ENCODE measurements around the gene PLEK2. TPM values are rescaled to one million over a fixed set of nuclear protein-coding genes. Genes with fewer than 3 reads are reported as not detected.

Gene PLEK2
- total RNA-seq, 1 donor from 2014 or later = 0.53 TPM

- Histone ChIP-seq H3K4me1 (no peaks in the 10 kb centered on the region), H3K27me3 (no peaks in the 10 kb centered on the region), H3K9me3 (no peaks in the 10 kb centered on the region), H3K27ac (no peak overlapping the region), H3K4me3 (no peak overlapping the region), H3K36me3 (no peaks in the 10 kb centered on the region)
- no peak for DNase-seq (ENCODE audit: low spot score in 2 of 2)
- no peak for TF ChIP-seq CTCF (IDR thresholded peaks at IDR 0.05)
- intact Hi-C loops (cut with DNase I) = no loop called here
Observed at GRCh38 chr14:67436006-67436866, 24.3 kb upstream of the PLEK2 start.

- no peaks in the 10 kb centered on the region for H3K9me3 ChIP-seq
- H3K27me3 ChIP-seq = no peaks in the 10 kb centered on the region
- no peak overlapping the region for H3K27ac ChIP-seq
- H3K36me3 ChIP-seq = no peaks in the 10 kb centered on the region
- H3K4me3 ChIP-seq = no peak overlapping the region
- intact Hi-C loops (cut with DNase I) = no loop called here
- no peaks in the 10 kb centered on the region for H3K4me1 ChIP-seq
- no peak for DNase-seq (ENCODE audit: low spot score in 2 of 2)
- TF ChIP-seq CTCF (IDR thresholded peaks at IDR 0.05) = no peak
Observed at GRCh38 chr14:67435603-67436002, 23.6 kb upstream of the PLEK2 start.

- Histone ChIP-seq H3K4me1 (no peaks in the 10 kb centered on the region), H3K27me3 (no peaks in the 10 kb centered on the region), H3K27ac (no peak overlapping the region), H3K4me3 (no peak overlapping the region), H3K9me3 (no peaks in the 10 kb centered on the region), H3K36me3 (no peaks in the 10 kb centered on the region)
- DNase-seq (ENCODE audit: low spot score in 2 of 2) = no peak
- intact Hi-C loops (cut with DNase I) = no loop called here
- TF ChIP-seq CTCF (IDR thresholded peaks at IDR 0.05) = no peak
Observed at GRCh38 chr14:67432050-67432564, 20.1 kb upstream of the PLEK2 start.

GRCh38 chr14:67429510-67430205 lies 17.7 kb upstream of the PLEK2 start:
- intact Hi-C loops (cut with DNase I) = loop anchor here (5.0 kb wide), 1 partner anchor 273 kb away; the partner anchor contains the start of gene RDH12
- Histone ChIP-seq H3K36me3 (no peaks in the 10 kb centered on the region), H3K4me3 (no peak overlapping the region), H3K27me3 (no peaks in the 10 kb centered on the region), H3K4me1 (no peaks in the 10 kb centered on the region), H3K27ac (no peak overlapping the region), H3K9me3 (no peaks in the 10 kb centered on the region)
- DNase-seq (ENCODE audit: low spot score in 2 of 2) = no peak
- no peak for TF ChIP-seq CTCF (IDR thresholded peaks at IDR 0.05)

- intact Hi-C loops (cut with DNase I) = loop anchor here (5.0 kb wide), 1 partner anchor 274 kb away; the partner anchor contains the start of gene RDH12
- Histone ChIP-seq H3K36me3 (no peaks in the 10 kb centered on the region), H3K4me3 (no peak overlapping the region), H3K9me3 (no peaks in the 10 kb centered on the region), H3K27me3 (no peaks in the 10 kb centered on the region), H3K4me1 (no peaks in the 10 kb centered on the region), H3K27ac (no peak overlapping the region)
- TF ChIP-seq CTCF (IDR thresholded peaks at IDR 0.05) = no peak
- no peak for DNase-seq (ENCODE audit: low spot score in 2 of 2)
Observed at GRCh38 chr14:67428501-67429031, 16.6 kb upstream of the PLEK2 start.
